ENCODE results near the gene IL37. TPM values are rescaled to one million over a fixed set of nuclear protein-coding genes. Genes with fewer than 3 reads are reported as not detected.

IL37 gene
- total RNA-seq, 1 donor from 2014 or later: 0.29 TPM

- DNase-seq (ENCODE audit: low spot score): no peak
Observed at GRCh38 chr2:112960230-112960825, 49.4 kb downstream of the IL37 start.

- no peak for DNase-seq (ENCODE audit: low spot score)
Observed at GRCh38 chr2:112962308-112963175, 51.6 kb downstream of the IL37 start.

GRCh38 chr2:112967023-112967422 is 56.1 kb downstream of the IL37 start:
- DNase-seq (ENCODE audit: low spot score): no peak

Other genes starting within 250 kb of the IL37 start
- gene NT5DC4, start 190.1 kb upstream of the IL37 start, total RNA-seq: 0.12 TPM
- gene CKAP2L, start 146.6 kb upstream of the IL37 start, total RNA-seq: 1.5 TPM
- 0.66 TPM for gene IL1A, start 126.7 kb upstream of the IL37 start, total RNA-seq
- 33.2 TPM for gene IL1B, start 74.4 kb upstream of the IL37 start, total RNA-seq
- gene IL36G, start 66.8 kb downstream of the IL37 start, total RNA-seq: not detected
- gene IL36A, start 94.3 kb downstream of the IL37 start, total RNA-seq: not detected
- gene IL36B, start 141.7 kb downstream of the IL37 start, total RNA-seq: not detected
- gene IL36RN, start 148.0 kb downstream of the IL37 start, total RNA-seq: not detected
- gene IL1F10, start 156.8 kb downstream of the IL37 start, total RNA-seq: not detected
- 32.4 TPM for gene IL1RN, start 216.4 kb downstream of the IL37 start, total RNA-seq